ENCODE data around the gene TMEM127.

DNA sequence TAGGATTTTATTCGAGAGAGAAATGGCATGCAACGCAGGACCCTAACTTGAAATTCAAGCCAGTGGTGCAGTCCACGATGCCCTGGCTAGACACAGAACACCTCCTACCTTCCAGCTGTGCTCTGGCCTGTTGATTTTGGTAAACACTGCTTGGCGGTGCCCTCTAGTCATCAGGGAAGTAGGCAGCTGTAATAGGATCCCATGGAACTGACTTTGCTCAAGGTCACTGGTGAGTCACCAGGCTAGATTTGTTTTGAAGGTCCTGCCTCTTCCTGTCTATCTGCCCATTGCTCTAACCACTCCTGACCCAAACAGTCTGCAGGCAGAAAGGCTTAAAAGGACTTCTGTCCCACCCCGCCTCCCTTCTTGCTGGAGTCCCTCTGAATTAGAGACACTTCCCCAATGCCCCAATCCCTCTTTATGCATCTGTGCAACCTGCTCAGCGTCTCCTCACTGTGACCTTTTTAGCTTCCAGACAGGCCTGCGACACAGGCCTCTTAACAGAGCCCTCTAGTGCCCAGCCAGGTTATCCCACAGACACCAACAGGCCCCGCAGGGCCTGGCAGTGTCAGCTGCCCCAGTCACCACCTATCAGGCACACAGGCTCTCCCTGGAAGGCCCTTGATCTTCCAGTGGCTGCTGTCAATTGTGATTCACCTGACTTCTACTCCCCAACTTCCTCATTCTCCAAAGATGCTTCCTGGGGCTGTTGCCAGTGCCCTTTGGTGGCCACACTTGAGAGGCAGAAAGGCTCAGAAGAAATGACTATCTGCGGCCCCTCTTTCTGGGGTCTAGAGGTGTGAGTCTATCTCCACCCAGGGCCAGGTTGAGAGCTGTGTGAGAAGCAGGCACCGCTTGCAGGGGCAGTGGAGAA is 5.2 kb downstream of the TMEM127 start:
- peak; percentile 82 for TF ChIP-seq CTCF (IDR thresholded peaks at IDR 0.05)
- no peak for TF ChIP-seq ZFX (IDR thresholded peaks at IDR 0.05; ENCODE audit: borderline replicate concordance)

Measured in 22Rv1 (cell line).